Stomach (tissue), 9 donors: ENCODE data around the gene DHRS13. TPM values are rescaled to one million over a fixed set of nuclear protein-coding genes. Genes with fewer than 3 reads are reported as not detected.

Source experiments
- DNase-seq, 2 donors: peaks; one replicate each; pipeline versions ENCODE4 v3.0.0 to v3.0.0-alpha.2; 2013 to 2019
- H3K27ac ChIP-seq, 5 donors: fragments of 200-600 bp in 4 of 5; sonication (generic) in 4 of 5; one replicate each; pipeline ENCODE4 v1.5.1; 2013 to 2019; ENCODE audit warnings: mild to moderate bottlenecking in 1 of 5, moderate library complexity in 1 of 5
- H3K27me3 ChIP-seq, 3 donors: fragments of 200-600 bp; sonication (generic); one replicate each; pipeline ENCODE4 v1.5.1; 2017 to 2019; ENCODE audit warnings: mixed run types in 1 of 3
- H3K36me3 ChIP-seq, 4 donors: fragments of 200-600 bp; sonication (generic); 1 replicate in 3 of 4; 2 replicates in 1 of 4; pipeline ENCODE4 v1.5.1; 2016 to 2019
- H3K4me1 ChIP-seq, 4 donors: fragments of 200-600 bp; sonication (generic); one replicate each; pipeline ENCODE4 v1.5.1; 2016 to 2019
- H3K4me3 ChIP-seq, 4 donors: fragments of 200-600 bp; sonication (generic) in 3 of 4; one replicate each; pipeline ENCODE4 v1.5.1; 2016 to 2019; ENCODE audit warnings: mild to moderate bottlenecking in 1 of 4
- H3K9me3 ChIP-seq, 4 donors: fragments of 200-600 bp; sonication (generic); one replicate each; pipeline ENCODE4 v1.5.1; 2016 to 2019
- EP300 ChIP-seq: sonication (generic); formaldehyde crosslinking; IDR thresholded peaks from one replicate; pipeline ENCODE4 v1.6.1; 2017; ENCODE audit warnings: antibody characterized with exemption
- POLR2A ChIP-seq, 4 donors: fragments of 450-650 bp; IDR thresholded peaks; one replicate each; pipeline ENCODE4 v1.6.1; 2016; ENCODE audit warnings: antibody characterized with exemption in 4 of 4, control low read depth in 2 of 4, mild to moderate bottlenecking in 1 of 4, moderate library complexity in 1 of 4
- POLR2AphosphoS5 ChIP-seq, 3 donors: sonication (generic); formaldehyde crosslinking; IDR thresholded peaks; one replicate each; pipeline ENCODE4 v1.6.1; 2016; ENCODE audit warnings: antibody characterized with exemption in 3 of 3
- WGBS, 5 donors: extraction: QIAGEN DNeasy Blood & Tissue Kit in 3 of 5; methylation state at CpG; one replicate each; pipeline versions ENCODE4 v1.1.5 to v1.1.7; 2013 to 2018; 5-methylcytosine and 5-hydroxymethylcytosine counted together
- intact Hi-C: fragments of 100-400 bp; cut with DNase I; formaldehyde crosslinking; loops from one replicate; pipeline ENCODE4 v1.15.1; 2023; ENCODE audit warnings: low total_unique reads
- polyA plus RNA-seq, 3 donors: library from polyadenylated mRNA; stranded (reverse); fragments of 200-250 nt; gene quantifications; one replicate each; pipeline ENCODE4 v1.2.3, GENCODE V29; 2013
- total RNA-seq, 5 donors: library from RNA; depleted of rRNA; stranded (reverse); fragments of >200 nt; gene quantifications; one replicate each; pipeline versions ENCODE4 v1.1.0 to v1.2.3, GENCODE V29; 2014 to 2016
- TF ChIP-seq, protein P1 (sequence below), 7 experiments: fragments of 450-650 bp in 4 of 7; fragments of 200-600 bp in 3 of 7; sonication (generic) in 3 of 7; IDR thresholded peaks; one replicate each; pipeline ENCODE4 v1.5.1; 2016 to 2019; ENCODE audit warnings: antibody characterized with exemption in 7 of 7, control low read depth in 2 of 7, mild to moderate bottlenecking in 1 of 7
- donor health status: healthy with polysubstance abuse.
- donor health status: Bipolar disorder and iron deficiency.
- donor health status: healthy.

The DHRS13 gene
- total and polyA plus RNA-seq, 8 donors = 4.4 to 33.5 (median 8.3) TPM; not detected in 1

DNA sequence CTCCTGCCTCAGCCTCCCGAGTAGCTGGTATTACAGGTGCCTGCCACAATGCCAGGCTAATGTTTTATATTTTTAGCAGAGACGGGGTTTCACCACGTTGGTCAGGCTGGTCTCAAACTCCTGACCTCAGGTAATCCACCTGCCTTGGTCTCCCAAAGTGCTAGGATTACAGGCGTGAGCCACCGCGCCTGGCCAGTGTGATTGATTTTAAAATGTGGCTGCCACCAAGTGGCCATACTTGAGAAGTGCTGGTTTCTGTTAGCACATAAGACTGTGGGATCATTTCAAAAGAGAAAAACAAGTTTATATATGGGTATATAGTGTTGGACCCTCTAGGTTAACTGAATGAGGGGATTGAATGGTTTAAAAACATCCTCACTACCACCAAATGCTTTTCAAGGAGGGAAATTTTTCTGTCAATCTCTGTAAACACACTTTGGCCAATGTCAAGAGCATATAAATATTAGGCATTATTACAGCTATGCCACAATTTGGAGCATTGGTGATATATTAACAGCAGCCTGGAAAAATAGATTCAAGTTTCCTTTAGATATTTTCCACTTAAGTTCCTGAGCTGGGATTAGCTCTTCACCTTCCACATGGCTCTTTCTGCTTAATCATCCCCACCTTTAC, 13.5 kb upstream of the DHRS13 start:
- Histone ChIP-seq H3K4me1 (peaks cover 12 to 27% (median 19%) of the 10 kb centered on the region in 4 donors), H3K4me3 (no peak overlapping the region), H3K9me3 (no peaks in the 10 kb centered on the region), H3K27ac (no peak overlapping the region), H3K27me3 (no peaks in the 10 kb centered on the region), H3K36me3 (peaks cover 85 to 100% (median 100%) of the 10 kb centered on the region in 4 donors)
- peak; percentile 60 to 74 for DNase-seq
- intact Hi-C loops = no loop called here
- 26 to 43% (median 38%) methylated on average over 6 of the region's 6 CpGs for WGBS, 5 donors
- TF ChIP-seq POLR2A (IDR thresholded peaks at IDR 0.05) = no peak
- TF ChIP-seq, protein P1, sequence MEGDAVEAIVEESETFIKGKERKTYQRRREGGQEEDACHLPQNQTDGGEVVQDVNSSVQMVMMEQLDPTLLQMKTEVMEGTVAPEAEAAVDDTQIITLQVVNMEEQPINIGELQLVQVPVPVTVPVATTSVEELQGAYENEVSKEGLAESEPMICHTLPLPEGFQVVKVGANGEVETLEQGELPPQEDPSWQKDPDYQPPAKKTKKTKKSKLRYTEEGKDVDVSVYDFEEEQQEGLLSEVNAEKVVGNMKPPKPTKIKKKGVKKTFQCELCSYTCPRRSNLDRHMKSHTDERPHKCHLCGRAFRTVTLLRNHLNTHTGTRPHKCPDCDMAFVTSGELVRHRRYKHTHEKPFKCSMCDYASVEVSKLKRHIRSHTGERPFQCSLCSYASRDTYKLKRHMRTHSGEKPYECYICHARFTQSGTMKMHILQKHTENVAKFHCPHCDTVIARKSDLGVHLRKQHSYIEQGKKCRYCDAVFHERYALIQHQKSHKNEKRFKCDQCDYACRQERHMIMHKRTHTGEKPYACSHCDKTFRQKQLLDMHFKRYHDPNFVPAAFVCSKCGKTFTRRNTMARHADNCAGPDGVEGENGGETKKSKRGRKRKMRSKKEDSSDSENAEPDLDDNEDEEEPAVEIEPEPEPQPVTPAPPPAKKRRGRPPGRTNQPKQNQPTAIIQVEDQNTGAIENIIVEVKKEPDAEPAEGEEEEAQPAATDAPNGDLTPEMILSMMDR (IDR thresholded peaks at IDR 0.05) = peak in 5 of 7 experiments; percentile 40 to 71 (median 55)
- TF ChIP-seq POLR2AphosphoS5 (IDR thresholded peaks at IDR 0.05) = peak in 1 of 3 donors; percentile 40

- peak overlapping the region in 1 of 5 donors; percentile 34 for H3K27ac ChIP-seq
- TF ChIP-seq, protein P1 (IDR thresholded peaks at IDR 0.05) = no peak
- TF ChIP-seq EP300 (no peak), POLR2A (IDR thresholded peaks at IDR 0.05) (no peak), POLR2AphosphoS5 (IDR thresholded peaks at IDR 0.05) (no peak)
- WGBS, 5 donors = 90 to 95% (median 93%) methylated on average over 6 of the region's 6 CpGs
- intact Hi-C loops = no loop called here
- peaks cover 88 to 100% (median 100%) of the 10 kb centered on the region in 4 donors for H3K36me3 ChIP-seq
- no peaks in the 10 kb centered on the region for H3K27me3 ChIP-seq
- DNase-seq = no peak
- no peak overlapping the region for H3K4me3 ChIP-seq
- peaks cover 22 to 43% (median 24%) of the 10 kb centered on the region in 4 donors for H3K4me1 ChIP-seq
- no peaks in the 10 kb centered on the region for H3K9me3 ChIP-seq
Observed at GRCh38 chr17:28912938-28913333, 10.1 kb upstream of the DHRS13 start.

GRCh38 chr17:28912281-28912937, 9.5 kb upstream of the DHRS13 start:
- DNase-seq = no peak
- H3K27me3 ChIP-seq = no peaks in the 10 kb centered on the region
- no peaks in the 10 kb centered on the region for H3K9me3 ChIP-seq
- WGBS, 5 donors = 62 to 77% (median 64%) methylated on average over 17 to 20 of the region's 20 CpGs
- intact Hi-C loops = no loop called here
- TF ChIP-seq POLR2AphosphoS5 (IDR thresholded peaks at IDR 0.05) = no peak
- TF ChIP-seq, protein P1 (IDR thresholded peaks at IDR 0.05) = peak in 1 of 7 experiments; percentile 21
- no peak for TF ChIP-seq EP300
- no peak for TF ChIP-seq POLR2A (IDR thresholded peaks at IDR 0.05)
- peaks cover 24 to 48% (median 30%) of the 10 kb centered on the region in 4 donors for H3K4me1 ChIP-seq
- H3K4me3 ChIP-seq = no peak overlapping the region
- peaks cover 87 to 100% (median 100%) of the 10 kb centered on the region in 4 donors for H3K36me3 ChIP-seq
- peak overlapping the region in 1 of 5 donors; percentile 34 for H3K27ac ChIP-seq

GRCh38 chr17:28911411-28912045, 8.6 kb upstream of the DHRS13 start:
- TF ChIP-seq EP300 = no peak
- no peak for TF ChIP-seq POLR2AphosphoS5 (IDR thresholded peaks at IDR 0.05)
- intact Hi-C loops = no loop called here
- 88 to 95% (median 91%) methylated on average over 13 of the region's 13 CpGs for WGBS, 5 donors
- Histone ChIP-seq H3K36me3 (peaks cover 86 to 100% (median 100%) of the 10 kb centered on the region in 4 donors), H3K27me3 (no peaks in the 10 kb centered on the region), H3K27ac (peak overlapping the region in 2 of 5 donors; percentile 19 to 34), H3K4me3 (no peak overlapping the region), H3K4me1 (peaks cover 24 to 56% (median 37%) of the 10 kb centered on the region in 4 donors), H3K9me3 (no peaks in the 10 kb centered on the region)
- no peak for DNase-seq
